22Rv1 (cell line): ENCODE results near the gene DYRK1A.
"Not testable (repeated sequence)": the region's sequence is repeated elsewhere in the genome, so short reads cannot be mapped to it uniquely, and the experiment has no call there.

Source experiments
- H3K27ac ChIP-seq: fragments of 450-650 bp; 2 replicates; pipeline ENCODE4 v1.5.1; 2017
- CTCF ChIP-seq: fragments of 450-650 bp; IDR thresholded peaks from 2 replicates; pipeline ENCODE4 v1.5.1; 2017; ENCODE audit warnings: mild to moderate bottlenecking
- ZFX ChIP-seq: fragments of 450-650 bp; IDR thresholded peaks from 2 replicates; pipeline ENCODE4 v1.6.1; 2017; ENCODE audit warnings: antibody characterized with exemption, borderline replicate concordance

The DYRK1A gene

GRCh38 chr21:37535672-37536071 is 169.1 kb downstream of the DYRK1A start:
- H3K27ac ChIP-seq, result no peak overlapping the region
- no peak for TF ChIP-seq CTCF

GRCh38 chr21:37536616-37537278 is 170.2 kb downstream of the DYRK1A start:
- H3K27ac ChIP-seq, result no peak overlapping the region
- TF ChIP-seq CTCF (no peak), ZFX (no peak)

GRCh38 chr21:37537391-37537996 is 170.9 kb downstream of the DYRK1A start:
- TF ChIP-seq CTCF (no peak), ZFX (no peak)
- H3K27ac ChIP-seq, result no peak overlapping the region

- no peak overlapping the region for H3K27ac ChIP-seq
- TF ChIP-seq CTCF, result no peak
- TF ChIP-seq ZFX, result no peak
These were observed 172.5 kb downstream of the DYRK1A start for GRCh38 chr21:37538971-37539590.

GRCh38 chr21:37541128-37541527 is 174.6 kb downstream of the DYRK1A start:
- H3K27ac ChIP-seq, result not testable (repeated sequence)

GRCh38 chr21:37542512-37542911 is 175.9 kb downstream of the DYRK1A start:
- TF ChIP-seq CTCF, result no peak
- TF ChIP-seq ZFX, result no peak
- H3K27ac ChIP-seq, result no peak overlapping the region

- no peak overlapping the region for H3K27ac ChIP-seq
- peak; percentile 31 for TF ChIP-seq CTCF
- TF ChIP-seq ZFX, result no peak
These were observed 179.8 kb downstream of the DYRK1A start for GRCh38 chr21:37546299-37546908.
